GM12875 (cell line): ENCODE data around the gene SIGLEC1.
A peak's percentile ranks its signal among the peaks of the same experiment; 100 is the strongest.

Source experiments
- H3K4me3 ChIP-seq: one replicate; pipeline ENCODE4 v1.5.1; 2011; ENCODE audit warnings: low read depth, low read length, control low read depth
- CTCF ChIP-seq: IDR thresholded peaks from 2 replicates; pipeline ENCODE4 v1.5.1; 2011; ENCODE audit warnings: low read depth, mild to moderate bottlenecking, control low read depth, inconsistent platforms, low read length, moderate library complexity, borderline replicate concordance; ENCODE audit not compliant: insufficient read depth

Gene SIGLEC1

DNA sequence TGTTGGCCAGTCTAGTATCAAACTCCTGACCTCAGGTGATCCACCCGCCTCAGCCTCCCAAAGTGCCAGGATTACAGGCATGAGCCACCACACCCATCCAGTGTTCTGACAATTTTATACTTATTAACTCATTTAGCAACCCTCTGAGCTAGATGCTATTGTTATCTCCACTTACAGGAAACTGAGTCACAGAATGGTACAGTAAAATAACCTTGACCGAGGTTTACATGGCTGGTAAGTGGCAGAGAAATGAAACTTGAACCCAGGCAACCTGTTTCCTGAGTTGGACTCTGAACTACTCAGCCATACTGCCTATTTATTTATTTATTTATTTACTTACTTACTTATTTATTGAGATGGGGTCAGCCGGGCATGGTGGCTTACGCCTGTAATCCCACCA lies 6.6 kb upstream of the SIGLEC1 start:
- no peak for TF ChIP-seq CTCF
- H3K4me3 ChIP-seq, result no peak overlapping the region

- no peak overlapping the region for H3K4me3 ChIP-seq
- TF ChIP-seq CTCF, result peak; percentile 81
These were observed 3.9 kb upstream of the SIGLEC1 start for GRCh38 chr20:3716195-3716834.

GRCh38 chr20:3714092-3714491 lies 1.7 kb upstream of the SIGLEC1 start:
- no peak overlapping the region for H3K4me3 ChIP-seq
- TF ChIP-seq CTCF, result no peak

DNA sequence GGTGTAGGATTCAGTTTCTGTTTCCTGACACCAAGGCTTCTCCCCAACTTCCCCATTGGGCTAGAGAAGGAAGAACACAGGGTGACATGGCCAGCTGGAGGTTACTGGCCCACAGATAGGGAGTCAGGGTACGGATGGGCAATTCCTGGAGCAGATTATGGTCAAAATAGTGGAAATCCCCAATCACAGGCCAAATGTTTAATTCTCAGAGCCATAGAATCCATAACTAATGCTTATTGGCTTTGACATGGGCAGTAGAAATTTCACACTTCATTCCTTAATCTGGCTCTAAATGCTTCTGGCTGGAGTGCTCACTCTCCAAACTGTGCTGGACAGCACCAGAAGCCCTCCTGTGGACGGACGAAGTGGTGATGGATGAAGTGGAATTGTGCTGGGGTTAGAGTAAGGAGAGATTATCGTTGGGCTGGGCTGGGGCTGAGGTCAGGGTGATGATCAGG lies 887 bp downstream of the SIGLEC1 start:
- TF ChIP-seq CTCF, result no peak
- no peak overlapping the region for H3K4me3 ChIP-seq

- TF ChIP-seq CTCF, result peak; percentile 91
- no peak overlapping the region for H3K4me3 ChIP-seq
These were observed 1.5 kb downstream of the SIGLEC1 start for GRCh38 chr20:3710703-3711483.

GRCh38 chr20:3710011-3710466 lies 2.4 kb downstream of the SIGLEC1 start:
- H3K4me3 ChIP-seq, result no peak overlapping the region
- TF ChIP-seq CTCF, result no peak

- TF ChIP-seq CTCF, result no peak
- no peak overlapping the region for H3K4me3 ChIP-seq
These were observed 4.9 kb downstream of the SIGLEC1 start for GRCh38 chr20:3707508-3707899.
